ENCODE data around the gene VAV3. TPM values are rescaled to one million over a fixed set of nuclear protein-coding genes. Genes with fewer than 3 reads are reported as not detected.

VAV3 gene
- total RNA-seq, 1 donor from 2014 or later = 2.6 TPM

DNA sequence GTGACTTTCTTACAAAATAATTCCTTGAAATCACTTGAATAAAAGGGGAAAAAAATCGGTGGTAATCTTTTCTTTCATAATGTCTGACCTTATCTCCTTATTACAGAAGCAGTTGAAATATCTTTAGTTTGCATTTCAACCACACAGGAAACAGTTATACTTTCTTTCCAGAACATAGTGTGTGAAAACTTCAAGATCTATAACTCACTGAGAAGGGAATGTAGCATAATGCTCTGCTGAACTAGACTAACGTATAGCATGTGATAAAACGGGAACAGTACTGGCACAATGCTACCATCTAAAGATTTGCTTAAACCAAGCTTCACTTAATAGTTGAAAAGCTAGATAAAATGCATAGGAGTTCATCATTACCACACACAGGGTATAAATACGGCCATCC is 45.0 kb downstream of the VAV3 start:
- no peak overlapping the region for H3K4me2 ChIP-seq (ENCODE audit: low read length)
- H4K20me1 ChIP-seq (ENCODE audit: insufficient read depth, low read length) = no peaks in the 10 kb centered on the region
- DNase-seq (ENCODE audit: low read depth) (no peak), FAIRE-seq (no peak)
- H3K27ac ChIP-seq (ENCODE audit: low read depth, low read length) = no peak overlapping the region
- TF ChIP-seq EZH2 (IDR thresholded peaks at IDR 0.05; ENCODE audit: insufficient read depth, low read length) = no peak
- TF ChIP-seq, protein P1, sequence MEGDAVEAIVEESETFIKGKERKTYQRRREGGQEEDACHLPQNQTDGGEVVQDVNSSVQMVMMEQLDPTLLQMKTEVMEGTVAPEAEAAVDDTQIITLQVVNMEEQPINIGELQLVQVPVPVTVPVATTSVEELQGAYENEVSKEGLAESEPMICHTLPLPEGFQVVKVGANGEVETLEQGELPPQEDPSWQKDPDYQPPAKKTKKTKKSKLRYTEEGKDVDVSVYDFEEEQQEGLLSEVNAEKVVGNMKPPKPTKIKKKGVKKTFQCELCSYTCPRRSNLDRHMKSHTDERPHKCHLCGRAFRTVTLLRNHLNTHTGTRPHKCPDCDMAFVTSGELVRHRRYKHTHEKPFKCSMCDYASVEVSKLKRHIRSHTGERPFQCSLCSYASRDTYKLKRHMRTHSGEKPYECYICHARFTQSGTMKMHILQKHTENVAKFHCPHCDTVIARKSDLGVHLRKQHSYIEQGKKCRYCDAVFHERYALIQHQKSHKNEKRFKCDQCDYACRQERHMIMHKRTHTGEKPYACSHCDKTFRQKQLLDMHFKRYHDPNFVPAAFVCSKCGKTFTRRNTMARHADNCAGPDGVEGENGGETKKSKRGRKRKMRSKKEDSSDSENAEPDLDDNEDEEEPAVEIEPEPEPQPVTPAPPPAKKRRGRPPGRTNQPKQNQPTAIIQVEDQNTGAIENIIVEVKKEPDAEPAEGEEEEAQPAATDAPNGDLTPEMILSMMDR (IDR thresholded peaks at IDR 0.05; ENCODE audit: insufficient read depth, low read depth, low read length) = no peak
- H3K27ac Mint-ChIP-seq (ENCODE audit: unreplicated experiment) = no peak overlapping the region
- H3K4me1 Mint-ChIP-seq (ENCODE audit: low read depth, unreplicated experiment) = peaks cover 13% of the 10 kb centered on the region
- no peaks in the 10 kb centered on the region for H3K79me2 ChIP-seq (ENCODE audit: insufficient read depth, low read length)
- H3K27me3 ChIP-seq (ENCODE audit: insufficient read depth, low read length) = no peaks in the 10 kb centered on the region
- no peak overlapping the region for H2AFZ ChIP-seq (ENCODE audit: low read depth, low read length)
- H3K9me3 ChIP-seq (ENCODE audit: insufficient read depth, low read depth, low read length) = no peaks in the 10 kb centered on the region
- H3K27me3 Mint-ChIP-seq (ENCODE audit: low read depth, unreplicated experiment) = no peaks in the 10 kb centered on the region
- no peak overlapping the region for H3K9ac ChIP-seq (ENCODE audit: low read length)
- H3K4me3 ChIP-seq (ENCODE audit: insufficient read depth, low read depth, low read length) = no peak overlapping the region
- no peaks in the 10 kb centered on the region for H3K4me1 ChIP-seq (ENCODE audit: insufficient read depth, low read length)
- no peaks in the 10 kb centered on the region for H3K9me3 Mint-ChIP-seq (ENCODE audit: unreplicated experiment)
- no peaks in the 10 kb centered on the region for H3K36me3 Mint-ChIP-seq (ENCODE audit: low read depth, unreplicated experiment)
- H3K36me3 ChIP-seq (ENCODE audit: insufficient read depth, low read length) = no peaks in the 10 kb centered on the region
- H3K4me3 Mint-ChIP-seq (ENCODE audit: unreplicated experiment) = no peak overlapping the region

DNA sequence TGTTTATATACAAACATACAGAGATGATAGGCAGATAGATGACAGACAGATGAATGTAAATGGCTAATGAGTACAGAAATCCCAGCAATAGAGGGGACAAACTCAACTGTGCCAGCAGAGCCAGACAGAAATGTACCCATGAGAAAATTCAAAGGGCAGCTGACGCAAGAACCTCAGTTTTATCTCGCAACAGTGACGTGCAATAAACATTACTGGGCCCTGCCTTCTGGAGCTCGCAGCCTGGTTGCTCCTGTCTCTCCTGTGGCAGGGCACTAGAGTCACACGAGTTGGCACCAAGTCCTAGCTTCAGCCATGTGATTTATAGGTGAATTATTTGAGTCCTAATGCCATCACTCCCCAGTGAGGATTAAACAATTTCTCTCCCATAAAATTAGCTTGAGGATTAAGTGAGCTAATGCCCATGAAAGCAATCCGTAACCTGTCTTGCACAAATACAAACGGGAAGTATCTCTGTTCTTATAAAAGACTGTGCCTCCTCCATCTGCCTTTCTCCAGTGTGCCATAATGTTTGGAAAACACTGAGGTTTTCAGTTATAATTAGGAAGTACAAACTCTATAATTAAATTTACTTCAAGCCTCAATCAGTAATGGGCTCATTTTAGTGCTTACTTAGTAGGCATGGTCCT is 50.7 kb downstream of the VAV3 start:
- no peaks in the 10 kb centered on the region for H3K27me3 ChIP-seq (ENCODE audit: insufficient read depth, low read length)
- no peak overlapping the region for H3K9ac ChIP-seq (ENCODE audit: low read length)
- Mint-ChIP-seq H3K27ac (ENCODE audit: unreplicated experiment) (no peak overlapping the region), H3K27me3 (ENCODE audit: low read depth, unreplicated experiment) (no peaks in the 10 kb centered on the region), H3K4me3 (ENCODE audit: unreplicated experiment) (no peak overlapping the region), H3K4me1 (ENCODE audit: low read depth, unreplicated experiment) (peaks cover 5% of the 10 kb centered on the region), H3K9me3 (ENCODE audit: unreplicated experiment) (no peaks in the 10 kb centered on the region), H3K36me3 (ENCODE audit: low read depth, unreplicated experiment) (no peaks in the 10 kb centered on the region)
- TF ChIP-seq EZH2 (IDR thresholded peaks at IDR 0.05; ENCODE audit: insufficient read depth, low read length) = no peak
- TF ChIP-seq, protein P1 (IDR thresholded peaks at IDR 0.05; ENCODE audit: insufficient read depth, low read depth, low read length) = no peak
- no peak overlapping the region for H3K4me2 ChIP-seq (ENCODE audit: low read length)
- no peak for FAIRE-seq
- no peak for DNase-seq (ENCODE audit: low read depth)
- H4K20me1 ChIP-seq (ENCODE audit: insufficient read depth, low read length) = no peaks in the 10 kb centered on the region
- no peak overlapping the region for H3K27ac ChIP-seq (ENCODE audit: low read depth, low read length)
- no peak overlapping the region for H3K4me3 ChIP-seq (ENCODE audit: insufficient read depth, low read depth, low read length)
- no peaks in the 10 kb centered on the region for H3K9me3 ChIP-seq (ENCODE audit: insufficient read depth, low read depth, low read length)
- no peaks in the 10 kb centered on the region for H3K4me1 ChIP-seq (ENCODE audit: insufficient read depth, low read length)
- no peak overlapping the region for H2AFZ ChIP-seq (ENCODE audit: low read depth, low read length)
- no peaks in the 10 kb centered on the region for H3K36me3 ChIP-seq (ENCODE audit: insufficient read depth, low read length)
- H3K79me2 ChIP-seq (ENCODE audit: insufficient read depth, low read length) = no peaks in the 10 kb centered on the region

DNA sequence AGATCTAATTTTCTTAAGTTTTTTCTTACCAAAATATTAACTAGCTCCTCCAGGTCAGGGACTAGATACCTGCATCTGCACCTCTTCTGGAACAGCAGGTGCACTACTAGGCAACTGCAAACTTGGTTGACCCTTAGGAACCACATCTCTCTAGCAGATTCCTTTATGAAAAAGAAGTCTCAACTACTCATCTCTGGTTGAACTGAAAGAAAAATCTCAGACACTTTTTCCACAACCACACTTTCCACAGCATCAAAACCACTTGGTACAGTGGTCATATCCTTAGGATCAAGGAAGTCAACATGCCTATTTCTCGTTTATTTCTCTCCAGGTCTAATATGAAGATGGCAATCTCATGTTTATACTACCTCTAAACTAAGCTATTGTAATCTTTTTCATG is 52.3 kb downstream of the VAV3 start:
- no peak overlapping the region for H3K27ac Mint-ChIP-seq (ENCODE audit: unreplicated experiment)
- TF ChIP-seq, protein P1 (IDR thresholded peaks at IDR 0.05; ENCODE audit: insufficient read depth, low read depth, low read length) = no peak
- TF ChIP-seq EZH2 (IDR thresholded peaks at IDR 0.05; ENCODE audit: insufficient read depth, low read length) = no peak
- no peaks in the 10 kb centered on the region for H3K36me3 Mint-ChIP-seq (ENCODE audit: low read depth, unreplicated experiment)
- no peak overlapping the region for H2AFZ ChIP-seq (ENCODE audit: low read depth, low read length)
- no peaks in the 10 kb centered on the region for H3K79me2 ChIP-seq (ENCODE audit: insufficient read depth, low read length)
- no peaks in the 10 kb centered on the region for H3K36me3 ChIP-seq (ENCODE audit: insufficient read depth, low read length)
- no peaks in the 10 kb centered on the region for H3K27me3 ChIP-seq (ENCODE audit: insufficient read depth, low read length)
- no peak overlapping the region for H3K27ac ChIP-seq (ENCODE audit: low read depth, low read length)
- FAIRE-seq (no peak), DNase-seq (ENCODE audit: low read depth) (no peak)
- no peaks in the 10 kb centered on the region for H3K9me3 ChIP-seq (ENCODE audit: insufficient read depth, low read depth, low read length)
- peaks cover 5% of the 10 kb centered on the region for H3K4me1 Mint-ChIP-seq (ENCODE audit: low read depth, unreplicated experiment)
- no peaks in the 10 kb centered on the region for H4K20me1 ChIP-seq (ENCODE audit: insufficient read depth, low read length)
- no peak overlapping the region for H3K9ac ChIP-seq (ENCODE audit: low read length)
- no peaks in the 10 kb centered on the region for H3K27me3 Mint-ChIP-seq (ENCODE audit: low read depth, unreplicated experiment)
- no peaks in the 10 kb centered on the region for H3K9me3 Mint-ChIP-seq (ENCODE audit: unreplicated experiment)
- no peak overlapping the region for H3K4me3 ChIP-seq (ENCODE audit: insufficient read depth, low read depth, low read length)
- H3K4me3 Mint-ChIP-seq (ENCODE audit: unreplicated experiment) = no peak overlapping the region
- no peak overlapping the region for H3K4me2 ChIP-seq (ENCODE audit: low read length)
- H3K4me1 ChIP-seq (ENCODE audit: insufficient read depth, low read length) = no peaks in the 10 kb centered on the region

Measured in astrocyte (in vitro differentiated cells and primary cell).